ENCODE data around the gene TMEM18.

GRCh38 chr2:670637-671036, 6.6 kb downstream of the TMEM18 start:
- no peak for TF ChIP-seq CTCF (IDR thresholded peaks at IDR 0.05)
- TF ChIP-seq POLR2A (IDR thresholded peaks at IDR 0.05) = no peak

All from heart left ventricle (tissue), 13 donors.